SK-N-SH (cell line): Measurements from ENCODE around the gene TRIM3. TPM values are rescaled to one million over a fixed set of nuclear protein-coding genes. Genes with fewer than 3 reads are reported as not detected.

Experiments used
- CTCF ChIA-PET: fragments of 300-600, 350-600 bp; formaldehyde crosslinking; extraction: SDS; loops from one replicate; lab custom pipeline; 2021; lab: Yijun Ruan, JAX
- POLR2A ChIA-PET: fragments of 350-600 bp; sonication (Branson Sonifier 250); formaldehyde crosslinking; extraction: SDS; loops from one replicate; lab custom pipeline; 2020; ENCODE audit warnings: antibody characterized with exemption, inconsistent platforms; lab: Yijun Ruan, JAX
- DNase-seq: peaks from one replicate; pipeline ENCODE4 v3.0.0; 2012
- H2AFZ ChIP-seq: fragments of 200-600 bp; sonication (generic); 2 replicates; pipeline ENCODE4 v1.8.1; 2016; ENCODE audit warnings: antibody characterized with exemption, mild to moderate bottlenecking, low read depth
- H3F3A ChIP-seq: fragments of 200-600 bp; sonication (generic); replicated peaks from 2 replicates; pipeline ENCODE3; 2016; ENCODE audit warnings: antibody characterized with exemption, mild to moderate bottlenecking; ENCODE audit not compliant: insufficient read depth
- H3K27ac ChIP-seq, 2 experiments: fragments of 200-500 bp in 1 of 2; fragments of 200-600 bp in 1 of 2; sonication (Bioruptor generic) in 1 of 2; sonication (generic), shearing (Covaris generic) in 1 of 2; 2 replicates each; pipeline versions ENCODE4 v1.5.1 to v1.6.1; 2014 to 2016; ENCODE audit warnings: low read depth in 2 of 2, inconsistent platforms in 1 of 2, low read length in 1 of 2, mild to moderate bottlenecking in 1 of 2, mixed read lengths in 1 of 2
- H3K27me3 ChIP-seq: fragments of 200-600 bp; sonication (generic), shearing (Covaris generic); 2 replicates; pipeline ENCODE4 v1.6.1; 2016; ENCODE audit warnings: mixed run types; ENCODE audit not compliant: insufficient read depth
- H3K36me3 ChIP-seq, 2 experiments: fragments of 200-500 bp in 1 of 2; fragments of 200-600 bp in 1 of 2; sonication (Bioruptor generic) in 1 of 2; sonication (generic) in 1 of 2; replicated peaks in 1 of 2; 2 replicates each; pipeline versions ENCODE3 to v1.5.1; 2014 to 2016; ENCODE audit warnings: low read length in 1 of 2, mild to moderate bottlenecking in 1 of 2; ENCODE audit not compliant: insufficient read depth in 2 of 2, control insufficient read depth in 1 of 2
- H3K4me1 ChIP-seq, 2 experiments: fragments of 200-500 bp in 1 of 2; fragments of 200-600 bp in 1 of 2; sonication (Bioruptor generic) in 1 of 2; sonication (generic), shearing (Covaris generic) in 1 of 2; 2 replicates each; pipeline versions ENCODE4 v1.5.1 to v1.6.1; 2014 to 2016; ENCODE audit warnings: low read depth in 1 of 2, low read length in 1 of 2, mixed run types in 1 of 2; ENCODE audit not compliant: insufficient read depth in 2 of 2, control insufficient read depth in 1 of 2
- H3K4me2 ChIP-seq: fragments of 200-600 bp; sonication (generic), shearing (Covaris generic); 2 replicates; pipeline ENCODE4 v1.6.1; 2017; ENCODE audit warnings: mixed run types
- H3K4me3 ChIP-seq, 2 experiments: fragments of 200-500 bp in 1 of 2; fragments of 200-600 bp in 1 of 2; sonication (Bioruptor generic) in 1 of 2; sonication (generic), shearing (Covaris generic) in 1 of 2; 2 replicates each; pipeline versions ENCODE4 v1.5.1 to v1.8.1; 2014 to 2016; ENCODE audit warnings: low read depth in 2 of 2, inconsistent platforms in 1 of 2, low read length in 1 of 2, mild to moderate bottlenecking in 1 of 2, mixed read lengths in 1 of 2, moderate library complexity in 1 of 2
- H3K79me2 ChIP-seq: fragments of 200-600 bp; sonication (generic); 2 replicates; pipeline ENCODE4 v1.8.1; 2017; ENCODE audit warnings: mild to moderate bottlenecking; ENCODE audit not compliant: insufficient read depth
- H3K9ac ChIP-seq: fragments of 200-600 bp; sonication (generic); 2 replicates; pipeline ENCODE4 v1.6.1; 2017; ENCODE audit warnings: mixed run types
- H3K9me2 ChIP-seq: fragments of 200-600 bp; sonication (generic); 2 replicates; pipeline ENCODE4 v1.6.1; 2017; ENCODE audit warnings: mixed run types
- H3K9me3 ChIP-seq: fragments of 200-600 bp; sonication (generic); 2 replicates; pipeline ENCODE4 v1.6.1; 2017; ENCODE audit warnings: mixed run types, mild to moderate bottlenecking, moderate library complexity
- H4K20me1 ChIP-seq: fragments of 200-600 bp; sonication (generic); 2 replicates; pipeline ENCODE4 v1.6.1; 2017; ENCODE audit warnings: mild to moderate bottlenecking, mixed run types; ENCODE audit not compliant: insufficient read depth
- CHD2 ChIP-seq: fragments of 150-350 bp; IDR thresholded peaks from 2 replicates; pipeline ENCODE4 v1.6.1; 2018; ENCODE audit warnings: low read length; ENCODE audit not compliant: partially characterized antibody
- CTCF ChIP-seq: fragments of 200-600 bp; sonication (generic); IDR thresholded peaks from 2 replicates; pipeline ENCODE4 v1.6.1; 2017; ENCODE audit warnings: antibody characterized with exemption, mild to moderate bottlenecking, moderate library complexity
- ELF1 ChIP-seq: IDR thresholded peaks from 2 replicates; pipeline ENCODE4 v1.4.0; 2012
- EP300 ChIP-seq, 2 experiments: IDR thresholded peaks; 2 replicates each; pipeline versions ENCODE4 v1.4.0 to v1.6.1; 2012; ENCODE audit warnings: borderline replicate concordance in 1 of 2, low read depth in 1 of 2, low read length in 1 of 2
- EZH2phosphoT487 ChIP-seq: fragments of 200-600 bp; sonication (generic); IDR thresholded peaks from 2 replicates; pipeline ENCODE4 v1.6.1; 2017; ENCODE audit warnings: low read depth, mixed run types, mild to moderate bottlenecking, antibody characterized with exemption, moderate library complexity, borderline replicate concordance
- FOXJ3 ChIP-seq: sonication (generic); formaldehyde crosslinking; IDR thresholded peaks from 2 replicates; pipeline ENCODE4 v1.5.1; 2020; ENCODE audit warnings: mild to moderate bottlenecking, missing genetic modification reagents
- IRF3 ChIP-seq: fragments of 150-350 bp; IDR thresholded peaks from 2 replicates; pipeline ENCODE4 v1.6.1; 2016; ENCODE audit warnings: mild to moderate bottlenecking, low read depth, low read length
- JUND ChIP-seq: IDR thresholded peaks from 2 replicates; pipeline ENCODE4 v1.4.0; 2012
- MAX ChIP-seq: IDR thresholded peaks from 2 replicates; pipeline ENCODE4 v1.4.0; 2012; ENCODE audit warnings: low read depth
- MEF2A ChIP-seq: IDR thresholded peaks from 2 replicates; pipeline ENCODE4 v1.4.0; 2012; ENCODE audit warnings: low read depth, borderline replicate concordance
- MXI1 ChIP-seq: IDR thresholded peaks from 2 replicates; pipeline ENCODE4 v1.6.1; 2012; ENCODE audit warnings: mild to moderate bottlenecking, low read depth, low read length, improper control_type of control experiment
- NFIC ChIP-seq: IDR thresholded peaks from 2 replicates; pipeline ENCODE4 v1.4.0; 2012; ENCODE audit warnings: borderline replicate concordance
- PBX3 ChIP-seq: IDR thresholded peaks from 2 replicates; pipeline ENCODE4; 2012
- RAD21 ChIP-seq: IDR thresholded peaks from 2 replicates; pipeline ENCODE4 v1.6.1; 2012; ENCODE audit warnings: mild to moderate bottlenecking, low read length
- RCOR1 ChIP-seq: fragments of 150-350 bp; IDR thresholded peaks from 2 replicates; pipeline ENCODE4 v1.6.1; 2017; ENCODE audit warnings: antibody characterized with exemption, low read length
- REST ChIP-seq: IDR thresholded peaks from 2 replicates; pipeline ENCODE4 v1.6.1; 2012; ENCODE audit warnings: mild to moderate bottlenecking, low read depth, low read length, moderate library complexity
- RXRA ChIP-seq: IDR thresholded peaks from 2 replicates; pipeline ENCODE4 v1.4.0; 2012; ENCODE audit warnings: low read depth, mild to moderate bottlenecking, borderline replicate concordance
- TAF1 ChIP-seq: IDR thresholded peaks from 2 replicates; pipeline ENCODE4 v1.6.1; 2012; ENCODE audit warnings: low read depth, mild to moderate bottlenecking, low read length, moderate library complexity, borderline replicate concordance
- WGBS: methylation state at CpG from one replicate; pipeline ENCODE4 v1.1.6; 2017; ENCODE audit warnings: low lambda C conversion rate; 5-methylcytosine and 5-hydroxymethylcytosine counted together
- polyA plus RNA-seq, 3 experiments: library from polyadenylated mRNA; depleted of rRNA; stranded (reverse); fragments of >200 nt; gene quantifications; 2 replicates each; pipeline ENCODE4 v1.2.3, GENCODE V29; 2012

Gene TRIM3
- polyA plus RNA-seq, 1 of the 3 experiments (the other 2 are of a cell fraction): 22.8 TPM

- Histone ChIP-seq H3K79me2 (no peaks in the 10 kb centered on the region), H3K27me3 (no peaks in the 10 kb centered on the region), H3K27ac (no peak overlapping the region), H3K4me2 (no peak overlapping the region), H3K9ac (no peak overlapping the region), H4K20me1 (no peaks in the 10 kb centered on the region), H3K4me3 (no peak overlapping the region), H2AFZ (no peak overlapping the region), H3K9me3 (no peaks in the 10 kb centered on the region), H3K9me2 (no peaks in the 10 kb centered on the region), H3F3A (no peaks in the 10 kb centered on the region), H3K4me1 (no peaks in the 10 kb centered on the region), H3K36me3 (peaks cover 9 to 55% of the 10 kb centered on the region in 2 experiments)
- ChIA-PET POLR2A (no interaction called here), CTCF (interaction anchor here (2.5 to 6.2 kb wide), 2 partner anchors 13 to 77 kb away, joined by 14 to 51 read pairs; no protein-coding TSS in a partner anchor)
- TF ChIP-seq MXI1 (no peak), CTCF (no peak), FOXJ3 (no peak), MEF2A (no peak), IRF3 (no peak), REST (no peak), EZH2phosphoT487 (no peak), RXRA (no peak), TAF1 (no peak), JUND (no peak), NFIC (no peak), RCOR1 (no peak), PBX3 (no peak), CHD2 (no peak), RAD21 (no peak), ELF1 (no peak), EP300 (IDR thresholded peaks at IDR 0.05; ENCODE audit: borderline replicate concordance in 1 of 2, low read depth in 1 of 2, low read length in 1 of 2) (no peak), MAX (no peak)
- DNase-seq: no peak
- 94% methylated on average over 16 of the region's 56 CpGs for WGBS
Measured at GRCh38 chr11:6456361-6457073, 17.2 kb downstream of the TRIM3 start.
